GM10266 (cell line): ENCODE data around the gene PSAP.
A peak's percentile ranks its signal among the peaks of the same experiment; 100 is the strongest.

Source experiments
- DNase-seq: peaks from one replicate; pipeline ENCODE4 v3.0.0; 2012; ENCODE audit errors: extremely low spot score
- TF ChIP-seq, protein P1 (sequence below): IDR thresholded peaks from 2 replicates; pipeline ENCODE4 v1.5.1; 2012; ENCODE audit warnings: mild to moderate bottlenecking, low read depth; ENCODE audit not compliant: control insufficient read depth, insufficient read depth; ENCODE audit errors: missing control alignments

The PSAP gene

DNA sequence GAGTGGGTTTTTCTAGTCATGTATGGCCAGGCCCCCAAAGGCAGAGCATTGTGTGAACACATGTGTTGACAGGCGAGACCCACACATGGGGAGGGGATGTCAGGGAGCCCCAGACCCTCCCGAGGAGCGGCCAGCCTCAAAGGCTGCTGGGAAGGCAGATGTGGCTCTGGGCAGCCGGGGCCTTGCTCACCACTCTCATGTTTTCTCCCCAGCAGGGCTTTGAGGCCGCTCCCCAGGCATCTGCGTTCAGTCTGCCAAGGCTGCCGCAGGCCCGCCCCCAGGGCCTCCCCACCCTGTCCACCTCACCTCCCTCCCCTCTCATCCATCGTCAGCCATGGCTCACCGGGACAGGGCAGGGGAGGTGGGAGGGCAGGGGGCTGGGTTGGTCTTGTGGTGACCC lies 61.2 kb downstream of the PSAP start:
- DNase-seq = no peak
- TF ChIP-seq, protein P1, sequence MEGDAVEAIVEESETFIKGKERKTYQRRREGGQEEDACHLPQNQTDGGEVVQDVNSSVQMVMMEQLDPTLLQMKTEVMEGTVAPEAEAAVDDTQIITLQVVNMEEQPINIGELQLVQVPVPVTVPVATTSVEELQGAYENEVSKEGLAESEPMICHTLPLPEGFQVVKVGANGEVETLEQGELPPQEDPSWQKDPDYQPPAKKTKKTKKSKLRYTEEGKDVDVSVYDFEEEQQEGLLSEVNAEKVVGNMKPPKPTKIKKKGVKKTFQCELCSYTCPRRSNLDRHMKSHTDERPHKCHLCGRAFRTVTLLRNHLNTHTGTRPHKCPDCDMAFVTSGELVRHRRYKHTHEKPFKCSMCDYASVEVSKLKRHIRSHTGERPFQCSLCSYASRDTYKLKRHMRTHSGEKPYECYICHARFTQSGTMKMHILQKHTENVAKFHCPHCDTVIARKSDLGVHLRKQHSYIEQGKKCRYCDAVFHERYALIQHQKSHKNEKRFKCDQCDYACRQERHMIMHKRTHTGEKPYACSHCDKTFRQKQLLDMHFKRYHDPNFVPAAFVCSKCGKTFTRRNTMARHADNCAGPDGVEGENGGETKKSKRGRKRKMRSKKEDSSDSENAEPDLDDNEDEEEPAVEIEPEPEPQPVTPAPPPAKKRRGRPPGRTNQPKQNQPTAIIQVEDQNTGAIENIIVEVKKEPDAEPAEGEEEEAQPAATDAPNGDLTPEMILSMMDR = no peak

GRCh38 chr10:71788954-71789353 lies 62.1 kb downstream of the PSAP start:
- TF ChIP-seq, protein P1 = no peak
- no peak for DNase-seq

DNA sequence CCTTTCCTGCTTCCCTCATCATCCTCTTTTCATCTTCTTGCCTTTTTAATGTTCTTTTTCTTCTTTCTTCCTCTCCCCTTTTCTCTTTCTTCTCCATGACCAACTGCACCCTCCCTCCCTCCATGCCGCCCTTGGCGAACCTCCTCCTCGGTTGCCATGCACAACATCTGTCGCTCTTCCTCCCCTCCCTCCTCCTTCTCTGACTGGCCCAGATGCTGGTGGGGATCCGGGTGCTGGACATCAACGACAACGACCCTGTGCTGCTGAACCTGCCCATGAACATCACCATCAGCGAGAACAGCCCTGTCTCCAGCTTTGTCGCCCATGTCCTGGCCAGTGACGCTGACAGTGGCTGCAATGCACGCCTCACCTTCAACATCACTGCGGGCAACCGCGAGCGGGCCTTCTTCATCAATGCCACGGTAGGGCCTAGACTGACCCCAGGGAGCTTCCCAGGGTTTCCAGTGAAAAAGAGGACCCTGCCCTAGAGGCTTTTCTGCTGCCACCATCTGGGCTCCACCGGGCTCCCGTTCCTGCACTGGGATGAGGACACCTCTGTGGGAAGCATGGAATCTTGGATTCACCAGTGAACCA lies 66.3 kb downstream of the PSAP start:
- TF ChIP-seq, protein P1 = no peak
- DNase-seq = no peak

DNA sequence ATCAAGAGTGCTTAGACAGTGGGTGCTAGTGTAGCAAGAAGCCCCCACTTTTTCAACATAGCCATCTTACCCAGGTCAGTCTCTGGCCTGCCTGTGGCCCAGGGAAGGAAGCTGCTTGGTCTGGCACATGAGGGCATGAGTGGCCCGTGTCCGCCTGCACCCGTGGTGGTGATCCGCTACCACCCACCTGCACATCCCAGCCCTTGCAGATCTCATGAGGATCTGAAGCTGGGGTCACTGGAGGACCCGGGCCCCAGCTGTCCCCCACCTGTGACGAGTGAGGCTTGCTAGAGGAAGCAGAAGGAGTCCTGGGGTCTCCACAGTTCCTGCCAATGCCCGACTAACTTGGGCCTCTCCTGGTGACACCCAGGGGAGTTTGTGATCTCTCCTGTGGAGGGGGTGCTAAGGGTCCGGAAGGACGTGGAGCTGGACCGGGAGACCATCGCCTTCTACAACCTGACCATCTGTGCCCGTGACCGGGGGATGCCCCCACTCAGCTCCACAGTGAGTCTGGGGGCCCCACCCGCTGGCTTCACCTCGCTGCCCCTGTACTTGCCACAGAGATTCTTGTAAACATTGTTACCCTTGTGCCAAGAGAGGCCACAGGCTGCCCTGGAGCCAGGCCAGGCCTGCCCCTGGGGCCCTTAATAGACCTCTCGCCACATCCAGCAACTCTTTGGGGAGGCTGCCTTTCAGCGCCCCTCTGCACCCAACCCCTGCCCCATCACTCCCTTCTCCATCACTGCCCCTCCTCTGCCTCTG lies 67.0 kb downstream of the PSAP start:
- TF ChIP-seq, protein P1 = no peak
- DNase-seq = no peak

DNA sequence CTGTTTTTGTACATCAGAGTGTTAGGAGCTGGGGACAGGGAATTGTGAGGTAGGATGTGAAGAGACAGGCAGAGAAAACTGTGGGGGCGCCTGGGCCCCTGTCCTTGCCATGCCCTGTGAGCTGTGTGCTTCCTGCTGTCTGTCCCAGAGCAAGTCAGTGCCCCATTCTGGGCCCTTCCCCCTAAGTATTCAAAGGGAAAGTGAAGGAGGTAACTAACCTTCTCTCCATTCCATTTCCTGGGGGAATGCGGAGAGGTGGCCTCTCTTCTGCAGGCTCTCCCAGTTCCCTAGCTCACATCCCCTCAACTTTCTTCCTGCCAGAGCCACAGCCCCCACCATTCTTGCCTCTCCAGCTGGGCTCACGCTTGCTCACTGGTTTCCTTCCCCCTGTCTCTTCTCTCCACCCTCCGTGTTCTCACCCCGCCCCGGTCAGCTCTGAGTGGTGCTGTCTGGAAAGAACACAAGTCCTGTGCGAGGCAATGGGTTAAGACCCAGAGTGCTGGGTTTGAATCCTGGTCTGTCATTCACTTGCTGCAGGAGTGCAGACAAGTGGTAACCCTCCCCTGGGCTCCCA lies 68.0 kb downstream of the PSAP start:
- DNase-seq = no peak
- TF ChIP-seq, protein P1 = no peak

- TF ChIP-seq, protein P1 = no peak
- DNase-seq = no peak
These were observed 68.7 kb downstream of the PSAP start for GRCh38 chr10:71782221-71782916.

DNA sequence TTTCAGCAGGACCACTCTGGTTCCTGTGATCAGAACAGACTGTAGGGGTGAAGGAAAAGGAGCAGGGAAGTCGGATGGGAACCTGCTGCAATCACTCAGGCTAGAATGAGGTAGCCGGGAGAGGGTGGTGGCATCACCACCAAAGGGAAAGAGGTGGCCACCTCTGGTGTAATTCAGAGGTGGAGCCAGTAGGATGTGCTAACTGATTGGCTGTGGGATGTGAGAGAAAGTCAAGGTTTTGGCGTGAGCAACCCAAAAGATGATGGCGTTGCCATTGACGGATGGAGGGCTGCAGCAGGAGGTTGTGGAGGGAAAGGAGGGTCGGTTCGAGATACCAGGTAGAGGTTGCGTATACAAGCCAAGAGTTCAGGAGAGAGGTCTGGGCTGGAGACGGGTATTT lies 70.3 kb downstream of the PSAP start:
- DNase-seq = no peak
- TF ChIP-seq, protein P1 = peak; percentile 24
